IMR-90 (cell line): ENCODE data around the gene SIPA1L3. TPM values are rescaled to one million over a fixed set of nuclear protein-coding genes. Genes with fewer than 3 reads are reported as not detected.

ENCODE experiments used
- ATAC-seq: fragments of 200-7000 bp; cut with Tn5 transposase; 2 replicates; pipeline ENCODE4 v1.9.1; 2020; ENCODE audit warnings: low read depth, mild to moderate bottlenecking, moderate library complexity
- BruUV-seq: library from RNA; stranded (reverse); fragments of 400-500 nt; replicated peaks from 2 replicates; lab custom pipeline; 2021; lab: Mats Ljungman, UMichigan
- CTCF ChIA-PET: fragments of 300-600 bp; formaldehyde crosslinking; extraction: SDS; loops from one replicate; lab custom pipeline; 2021; ENCODE audit warnings: antibody characterized with exemption; lab: Yijun Ruan, JAX
- POLR2A ChIA-PET: fragments of 300-600 bp; sonication (Branson Sonifier 250); formaldehyde crosslinking; loops from one replicate; lab custom pipeline; 2022; ENCODE audit warnings: antibody characterized with exemption; ENCODE audit not compliant: unreplicated experiment; lab: Charles Lee
- DNase-seq: peaks from one replicate; pipeline ENCODE4 v3.0.0; 2013
- H2AFZ ChIP-seq: replicated peaks from 2 replicates; pipeline ENCODE3; 2013; ENCODE audit warnings: low read length, mild to moderate bottlenecking; ENCODE audit not compliant: poor library complexity
- H2AK5ac ChIP-seq: 2 replicates; pipeline ENCODE4 v1.6.1; 2013; ENCODE audit warnings: low read depth, low read length, inconsistent platforms
- H2AK9ac ChIP-seq: replicated peaks from 2 replicates; pipeline ENCODE3; 2013; ENCODE audit warnings: mild to moderate bottlenecking, low read depth, low read length, moderate library complexity; ENCODE audit not compliant: poor library complexity
- H2BK120ac ChIP-seq: 2 replicates; pipeline ENCODE4 v1.6.1; 2013; ENCODE audit warnings: low read depth, low read length, inconsistent platforms
- H2BK15ac ChIP-seq: 3 replicates; pipeline ENCODE4 v1.6.1; 2013; ENCODE audit warnings: low read depth, low read length, inconsistent platforms
- H2BK20ac ChIP-seq: 2 replicates; pipeline ENCODE4 v1.6.1; 2013; ENCODE audit warnings: low read depth, mild to moderate bottlenecking, inconsistent platforms, low read length, moderate library complexity
- H2BK5ac ChIP-seq: 2 replicates; pipeline ENCODE4 v1.6.1; 2013; ENCODE audit warnings: mild to moderate bottlenecking, low read depth, low read length, inconsistent platforms; ENCODE audit not compliant: poor library complexity, severe bottlenecking
- H3K14ac ChIP-seq: replicated peaks from 2 replicates; pipeline ENCODE4 v1.6.1; 2013; ENCODE audit warnings: low read depth, low read length, inconsistent platforms
- H3K18ac ChIP-seq: 2 replicates; pipeline ENCODE4 v1.6.1; 2013; ENCODE audit warnings: low read depth, low read length, control low read depth
- H3K23ac ChIP-seq: 2 replicates; pipeline ENCODE4 v1.6.1; 2013; ENCODE audit warnings: low read depth, low read length, inconsistent platforms
- H3K27ac ChIP-seq: 2 replicates; pipeline ENCODE4 v1.5.1; 2013; ENCODE audit warnings: mild to moderate bottlenecking, control low read depth, low read length; ENCODE audit not compliant: insufficient read depth
- H3K27me3 ChIP-seq: 2 replicates; pipeline ENCODE4 v1.6.1; 2013; ENCODE audit warnings: low read length; ENCODE audit not compliant: control insufficient read depth, insufficient read depth
- H3K36me3 ChIP-seq: 2 replicates; pipeline ENCODE4 v1.6.1; 2013; ENCODE audit warnings: low read length, mixed read lengths; ENCODE audit not compliant: control insufficient read depth, insufficient read depth
- H3K4ac ChIP-seq: 2 replicates; pipeline ENCODE4 v1.6.1; 2013; ENCODE audit warnings: low read depth, low read length, inconsistent platforms
- H3K4me1 ChIP-seq: 2 replicates; pipeline ENCODE4 v1.6.1; 2013; ENCODE audit warnings: low read length, mixed read lengths; ENCODE audit not compliant: control insufficient read depth, insufficient read depth
- H3K4me2 ChIP-seq: 2 replicates; pipeline ENCODE4 v1.6.1; 2013; ENCODE audit warnings: low read depth, mild to moderate bottlenecking, control low read depth, low read length, moderate library complexity
- H3K4me3 ChIP-seq: 2 replicates; pipeline ENCODE4 v1.5.1; 2013; ENCODE audit warnings: low read depth, mild to moderate bottlenecking, control low read depth, low read length, moderate library complexity; ENCODE audit not compliant: insufficient read depth
- H3K56ac ChIP-seq: 2 replicates; pipeline ENCODE4 v1.6.1; 2013; ENCODE audit warnings: low read length, inconsistent platforms; ENCODE audit not compliant: insufficient read depth; ENCODE audit errors: extremely low read depth
- H3K79me1 ChIP-seq, 2 experiments: 2 replicates each; pipeline ENCODE4 v1.6.1; 2013; ENCODE audit warnings: low read length in 2 of 2, inconsistent platforms in 1 of 2, low read depth in 1 of 2
- H3K9ac ChIP-seq: 2 replicates; pipeline ENCODE4 v1.6.1; 2013; ENCODE audit warnings: low read depth, low read length, control low read depth
- H3K9me1 ChIP-seq: 2 replicates; pipeline ENCODE4 v1.6.1; 2013; ENCODE audit warnings: low read length, inconsistent platforms; ENCODE audit not compliant: insufficient read depth
- H3K9me3 ChIP-seq: 2 replicates; pipeline ENCODE4 v1.6.1; 2013; ENCODE audit warnings: low read length; ENCODE audit not compliant: control insufficient read depth, insufficient read depth
- H4K20me1 ChIP-seq: 2 replicates; pipeline ENCODE4 v1.6.1; 2013; ENCODE audit warnings: low read length, inconsistent platforms; ENCODE audit not compliant: insufficient read depth
- H4K5ac ChIP-seq: 2 replicates; pipeline ENCODE4 v1.6.1; 2013; ENCODE audit warnings: mild to moderate bottlenecking, low read depth, low read length, control low read depth
- H4K8ac ChIP-seq, 2 experiments: 2 replicates each; pipeline ENCODE4 v1.6.1; 2013; ENCODE audit warnings: low read depth in 2 of 2, low read length in 2 of 2, control low read depth in 1 of 2, inconsistent platforms in 1 of 2
- H4K91ac ChIP-seq: 2 replicates; pipeline ENCODE4 v1.6.1; 2013; ENCODE audit warnings: low read depth, low read length, inconsistent platforms; ENCODE audit not compliant: insufficient read depth
- BHLHE40 ChIP-seq: fragments of 150-350 bp; IDR thresholded peaks from 2 replicates; pipeline ENCODE4 v1.6.1; 2016; ENCODE audit warnings: mild to moderate bottlenecking, low read depth, low read length
- CEBPB ChIP-seq: IDR thresholded peaks from 2 replicates; pipeline ENCODE4 v1.6.1; 2012; ENCODE audit warnings: low read depth, low read length, improper control_type of control experiment
- CHD1 ChIP-seq: IDR thresholded peaks from 2 replicates; pipeline ENCODE4 v1.6.1; 2012; ENCODE audit warnings: low read depth, low read length, improper control_type of control experiment
- CTCF ChIP-seq: conservative IDR thresholded peaks from 2 replicates; pipeline ENCODE4 v1.5.1; 2012; ENCODE audit warnings: mild to moderate bottlenecking, low read depth, low read length, improper control_type of control experiment
- ELK1 ChIP-seq: fragments of 150-350 bp; IDR thresholded peaks from 2 replicates; pipeline ENCODE4 v1.6.1; 2016; ENCODE audit warnings: low read depth, mild to moderate bottlenecking, low read length, moderate library complexity, borderline replicate concordance
- FOS ChIP-seq: fragments of 150-350 bp; IDR thresholded peaks from 2 replicates; pipeline ENCODE4 v1.6.1; 2016; ENCODE audit warnings: low read depth, low read length
- MAFK ChIP-seq: IDR thresholded peaks from 2 replicates; pipeline ENCODE4 v1.6.1; 2012; ENCODE audit warnings: low read depth, low read length, improper control_type of control experiment
- MAZ ChIP-seq: IDR thresholded peaks from 2 replicates; pipeline ENCODE4 v1.6.1; 2012; ENCODE audit warnings: low read depth, mild to moderate bottlenecking, low read length, improper control_type of control experiment, moderate library complexity, borderline replicate concordance
- MXI1 ChIP-seq: IDR thresholded peaks from 2 replicates; pipeline ENCODE4 v1.6.1; 2012; ENCODE audit warnings: low read depth, mild to moderate bottlenecking, low read length, moderate library complexity, borderline replicate concordance
- NFE2L2 ChIP-seq: fragments of 150-350 bp; IDR thresholded peaks from 2 replicates; pipeline ENCODE4 v1.6.1; 2016; ENCODE audit warnings: low read depth, mild to moderate bottlenecking, low read length
- POLR2A ChIP-seq: IDR thresholded peaks from 2 replicates; pipeline ENCODE4 v1.6.1; 2012; ENCODE audit warnings: mild to moderate bottlenecking, low read depth, low read length
- RAD21 ChIP-seq: IDR thresholded peaks from 2 replicates; pipeline ENCODE4 v1.6.1; 2012; ENCODE audit warnings: low read length, improper control_type of control experiment
- RCOR1 ChIP-seq: IDR thresholded peaks from 2 replicates; pipeline ENCODE4 v1.6.1; 2012; ENCODE audit warnings: mild to moderate bottlenecking, low read length, improper control_type of control experiment; ENCODE audit not compliant: insufficient replicate concordance
- RFX5 ChIP-seq: IDR thresholded peaks from 2 replicates; pipeline ENCODE4 v1.8.0; 2012; ENCODE audit warnings: low read depth, mild to moderate bottlenecking, low read length, moderate library complexity
- SMC3 ChIP-seq: fragments of 150-350 bp; IDR thresholded peaks from 2 replicates; pipeline ENCODE4 v1.6.1; 2016; ENCODE audit warnings: low read depth, mild to moderate bottlenecking, antibody characterized with exemption, low read length, moderate library complexity
- USF2 ChIP-seq: fragments of 150-350 bp; IDR thresholded peaks from 2 replicates; pipeline ENCODE4 v1.6.1; 2017; ENCODE audit warnings: mild to moderate bottlenecking, antibody characterized with exemption, low read length, low read depth
- WGBS, 2 experiments: methylation state at CpG; one replicate each; pipeline versions ENCODE4 v1.1.5 to v1.1.7; 2013; ENCODE audit warnings: missing lambda C conversion rate in 2 of 2; ENCODE audit not compliant: insufficient read length in 1 of 2; ENCODE audit errors: extremely low coverage in 2 of 2; 5-methylcytosine and 5-hydroxymethylcytosine counted together
- dilution Hi-C: fragments of 300-500 bp; cut with HindIII; formaldehyde crosslinking; loops from one replicate; pipeline ENCODE4 v1.14.3; 2018; ENCODE audit warnings: low sequenced_read_pairs; ENCODE audit not compliant: unreplicated experiment
- in situ Hi-C: fragments of 300-500 bp; cut with MboI; formaldehyde crosslinking; loops from 3 replicates; pipeline ENCODE4 v1.14.3; 2019; ENCODE audit warnings: low sequenced_read_pairs, inconsistent platforms, mixed read lengths
- intact Hi-C: fragments of 100-400 bp; cut with micrococcal nuclease; formaldehyde crosslinking; loops from 2 replicates; pipeline ENCODE4 v1.10.0; 2022
- polyA plus RNA-seq, 3 experiments: library from polyadenylated mRNA; depleted of rRNA; stranded (reverse); fragments of >200 nt; gene quantifications; 2 replicates each; pipeline ENCODE4 v1.2.3, GENCODE V29; 2012; ENCODE audit warnings: low replicate concordance in 1 of 3
- total RNA-seq: library from RNA; depleted of rRNA; stranded (reverse); fragments of >200 nt; gene quantifications from 2 replicates; pipeline ENCODE4 v1.2.3, GENCODE V29; 2012

Gene SIPA1L3
- total and polyA plus RNA-seq, 2 of the 4 experiments (the other 2 are of a cell fraction), result 4.1 to 9.4 TPM

- H2AFZ ChIP-seq, result no peak overlapping the region
- H3K18ac ChIP-seq, result no peak overlapping the region
- H2BK5ac ChIP-seq, result no peak overlapping the region
- no peaks in the 10 kb centered on the region for H4K20me1 ChIP-seq
- WGBS, 2 experiments, result 22 to 100% methylated on average over 1 to 5 of the region's 8 CpGs
- H3K9ac ChIP-seq, result no peak overlapping the region
- no peaks in the 10 kb centered on the region for H3K9me3 ChIP-seq
- H2AK5ac ChIP-seq, result no peak overlapping the region
- DNase-seq, result no peak
- no peak overlapping the region for H2BK120ac ChIP-seq
- intact Hi-C loops (loop anchor here (10.0 kb wide), 2 partner anchors 275 to 395 kb away; no protein-coding TSS in a partner anchor), dilution Hi-C loops (no loop called here), in situ Hi-C loops (loop anchor here (25.0 kb wide), 1 partner anchor 397 kb away; the partner anchor contains the start of gene ACTN4)
- 0 out of 2 replicates have a peak, but pooled peaks cover under 1% of the 10 kb centered on the region for H3K4me1 ChIP-seq
- ATAC-seq, result no peak
- H3K4me3 ChIP-seq, result no peak overlapping the region
- H4K91ac ChIP-seq, result no peak overlapping the region
- H3K4ac ChIP-seq, result no peak overlapping the region
- no TSS peak for BruUV-seq
- H3K27me3 ChIP-seq, result peaks cover 2% of the 10 kb centered on the region; the same call in 1 of the 2 replicates
- H3K36me3 ChIP-seq, result no peaks in the 10 kb centered on the region
- ChIA-PET CTCF (no interaction called here), POLR2A (interaction anchor here (0.7 kb wide), 1 partner anchor 80 kb away, joined by 11 read pairs; no protein-coding TSS in a partner anchor)
- TF ChIP-seq USF2 (no peak), MXI1 (no peak), CHD1 (no peak), BHLHE40 (no peak), RCOR1 (no peak), MAZ (no peak), FOS (no peak), RFX5 (no peak), CTCF (no peak), RAD21 (no peak), POLR2A (no peak), SMC3 (no peak), ELK1 (no peak), CEBPB (no peak), MAFK (no peak), NFE2L2 (no peak)
- no peak overlapping the region for H3K14ac ChIP-seq
- no peak overlapping the region for H4K5ac ChIP-seq
- no peak overlapping the region for H3K27ac ChIP-seq
- no peak overlapping the region for H2BK20ac ChIP-seq
- H2AK9ac ChIP-seq, result no peak overlapping the region
- H3K79me1 ChIP-seq, result no peaks in the 10 kb centered on the region
- no peak overlapping the region for H3K4me2 ChIP-seq
- H4K8ac ChIP-seq, result no peak overlapping the region
- no peak overlapping the region for H3K23ac ChIP-seq
- no peak overlapping the region for H3K56ac ChIP-seq
- no peaks in the 10 kb centered on the region for H3K9me1 ChIP-seq
- H2BK15ac ChIP-seq, result no peak overlapping the region
Observed at GRCh38 chr19:38239816-38240215, 332.8 kb downstream of the SIPA1L3 start.
